Stimulated activated naive CD8-positive, alpha-beta T cell treated with anti-CD3 and anti-CD28 coated beads, Interleukin-15, Interleukin-2, amounts not matched to agents 100 ng/mL and 50 ng/mL, for 24 hours (primary cell): ENCODE results near the gene FRMPD2.
A peak's percentile ranks its signal among the peaks of the same experiment; 100 is the strongest.

Experiments
- H3K27ac Mint-ChIP-seq: one replicate; pipeline ENCODE4 v1.8.0; 2021; ENCODE audit warnings: mild to moderate bottlenecking, mixed read lengths
- H3K27me3 Mint-ChIP-seq: one replicate; pipeline ENCODE4 v1.8.0; 2021; ENCODE audit warnings: mixed read lengths
- H3K36me3 Mint-ChIP-seq: one replicate; pipeline ENCODE4 v1.8.0; 2021; ENCODE audit warnings: low read depth, mixed read lengths
- H3K4me1 Mint-ChIP-seq: one replicate; pipeline ENCODE4 v1.8.0; 2021; ENCODE audit warnings: low read depth, mixed read lengths
- H3K4me3 Mint-ChIP-seq: one replicate; pipeline ENCODE4 v1.8.0; 2021; ENCODE audit warnings: mild to moderate bottlenecking, mixed read lengths
- H3K9me3 Mint-ChIP-seq: one replicate; pipeline ENCODE4 v1.8.0; 2021; ENCODE audit warnings: mixed read lengths

Gene FRMPD2

GRCh38 chr10:48299692-48300091, 25.2 kb upstream of the FRMPD2 start:
- H3K36me3 Mint-ChIP-seq: no peaks in the 10 kb centered on the region
- no peak overlapping the region for H3K27ac Mint-ChIP-seq
- H3K27me3 Mint-ChIP-seq: no peaks in the 10 kb centered on the region
- H3K4me3 Mint-ChIP-seq: no peak overlapping the region
- H3K9me3 Mint-ChIP-seq: no peaks in the 10 kb centered on the region
- H3K4me1 Mint-ChIP-seq: no peaks in the 10 kb centered on the region

GRCh38 chr10:48299066-48299465, 24.6 kb upstream of the FRMPD2 start:
- Mint-ChIP-seq H3K4me1 (no peaks in the 10 kb centered on the region), H3K9me3 (no peaks in the 10 kb centered on the region), H3K4me3 (no peak overlapping the region), H3K36me3 (no peaks in the 10 kb centered on the region), H3K27ac (no peak overlapping the region), H3K27me3 (no peaks in the 10 kb centered on the region)

- Mint-ChIP-seq H3K36me3 (no peaks in the 10 kb centered on the region), H3K4me1 (no peaks in the 10 kb centered on the region), H3K4me3 (no peak overlapping the region), H3K27ac (no peak overlapping the region), H3K9me3 (no peaks in the 10 kb centered on the region), H3K27me3 (no peaks in the 10 kb centered on the region)
Observed at GRCh38 chr10:48296576-48297098, 22.1 kb upstream of the FRMPD2 start.

DNA sequence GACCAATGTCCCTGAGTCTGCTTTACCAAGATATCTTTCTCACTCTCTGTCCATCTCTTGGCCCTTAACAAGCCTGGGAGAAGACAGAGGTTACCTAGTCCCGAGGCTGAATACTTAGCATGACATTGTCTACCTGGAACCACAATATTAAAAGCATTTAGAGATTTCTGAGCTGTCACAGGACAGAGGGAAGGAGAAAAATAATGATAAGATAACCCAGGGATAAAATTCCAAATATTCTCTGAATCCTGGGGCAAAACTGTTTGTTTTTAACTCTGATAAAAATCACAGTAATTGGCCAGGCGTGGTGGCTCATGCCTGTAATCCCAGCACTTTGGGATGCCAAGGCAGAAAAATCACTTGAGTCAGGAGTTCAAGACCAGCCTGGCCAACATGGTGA, 19.9 kb upstream of the FRMPD2 start:
- Mint-ChIP-seq H3K9me3 (no peaks in the 10 kb centered on the region), H3K4me1 (no peaks in the 10 kb centered on the region), H3K27me3 (no peaks in the 10 kb centered on the region), H3K36me3 (no peaks in the 10 kb centered on the region), H3K27ac (no peak overlapping the region), H3K4me3 (no peak overlapping the region)

- H3K4me3 Mint-ChIP-seq: no peak overlapping the region
- no peak overlapping the region for H3K27ac Mint-ChIP-seq
- peaks cover 3% of the 10 kb centered on the region for H3K4me1 Mint-ChIP-seq
- no peaks in the 10 kb centered on the region for H3K36me3 Mint-ChIP-seq
- H3K27me3 Mint-ChIP-seq: no peaks in the 10 kb centered on the region
- H3K9me3 Mint-ChIP-seq: no peaks in the 10 kb centered on the region
Observed at GRCh38 chr10:48292616-48293015, 18.1 kb upstream of the FRMPD2 start.

GRCh38 chr10:48291190-48291589, 16.7 kb upstream of the FRMPD2 start:
- no peaks in the 10 kb centered on the region for H3K27me3 Mint-ChIP-seq
- no peaks in the 10 kb centered on the region for H3K9me3 Mint-ChIP-seq
- peaks cover 7% of the 10 kb centered on the region for H3K4me1 Mint-ChIP-seq
- no peak overlapping the region for H3K4me3 Mint-ChIP-seq
- no peaks in the 10 kb centered on the region for H3K36me3 Mint-ChIP-seq
- H3K27ac Mint-ChIP-seq: peak overlapping the region; percentile 63

- Mint-ChIP-seq H3K4me3 (no peak overlapping the region), H3K27ac (no peak overlapping the region), H3K27me3 (peaks cover 7% of the 10 kb centered on the region), H3K4me1 (peaks cover 7% of the 10 kb centered on the region), H3K9me3 (no peaks in the 10 kb centered on the region), H3K36me3 (no peaks in the 10 kb centered on the region)
Observed at GRCh38 chr10:48290286-48290685, 15.8 kb upstream of the FRMPD2 start.

DNA sequence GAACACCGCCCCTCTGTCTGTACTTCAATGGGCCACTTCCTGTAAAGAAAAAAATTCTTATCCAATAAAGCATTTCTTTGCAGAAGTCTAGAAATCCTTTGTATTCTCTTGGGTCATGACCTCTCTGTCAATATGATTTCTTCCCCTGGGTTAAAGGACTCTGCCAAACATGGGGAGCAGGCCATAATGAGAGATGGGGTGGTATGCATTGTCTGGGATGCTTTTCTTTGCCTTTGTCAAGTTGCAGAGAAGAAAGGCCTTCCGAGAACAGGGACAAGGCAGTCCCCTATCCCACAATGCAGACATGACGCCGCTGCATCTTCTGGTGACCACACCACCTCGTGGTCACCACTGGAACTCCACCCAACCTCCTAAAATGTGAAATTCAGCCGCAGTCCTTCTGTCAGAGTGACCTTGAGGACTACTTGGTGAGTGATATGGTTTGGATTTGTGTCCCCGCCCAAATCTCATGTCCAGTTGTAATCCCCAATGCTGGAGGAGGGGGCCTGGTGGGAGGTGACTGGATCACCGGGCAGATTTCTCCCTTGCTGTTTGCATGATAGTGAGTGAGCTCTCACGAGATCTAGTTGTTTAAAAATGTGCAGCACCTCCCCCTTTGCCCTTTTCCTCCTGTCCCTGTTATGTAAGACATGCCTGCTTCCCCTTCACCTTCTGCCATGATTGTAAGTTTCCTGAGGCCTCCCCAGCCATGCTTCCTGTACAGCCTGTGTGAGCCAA, 15.2 kb upstream of the FRMPD2 start:
- H3K27me3 Mint-ChIP-seq: peaks cover 13% of the 10 kb centered on the region
- H3K27ac Mint-ChIP-seq: no peak overlapping the region

GRCh38 chr10:48288661-48289060, 14.2 kb upstream of the FRMPD2 start:
- H3K27me3 Mint-ChIP-seq: peaks cover 14% of the 10 kb centered on the region
- no peak overlapping the region for H3K27ac Mint-ChIP-seq
- no peaks in the 10 kb centered on the region for H3K36me3 Mint-ChIP-seq
- H3K4me1 Mint-ChIP-seq: peaks cover 7% of the 10 kb centered on the region
- H3K9me3 Mint-ChIP-seq: peaks cover 9% of the 10 kb centered on the region
- H3K4me3 Mint-ChIP-seq: no peak overlapping the region

More for the DNA sequence above, 15.2 kb upstream of the FRMPD2 start:
- Mint-ChIP-seq H3K4me1 (peaks cover 7% of the 10 kb centered on the region), H3K9me3 (peaks cover 4% of the 10 kb centered on the region), H3K36me3 (no peaks in the 10 kb centered on the region), H3K4me3 (no peak overlapping the region)

- Mint-ChIP-seq H3K4me1 (peaks cover 7% of the 10 kb centered on the region), H3K4me3 (no peak overlapping the region), H3K27ac (no peak overlapping the region), H3K27me3 (peaks cover 14% of the 10 kb centered on the region), H3K9me3 (peaks cover 11% of the 10 kb centered on the region), H3K36me3 (no peaks in the 10 kb centered on the region)
Observed at GRCh38 chr10:48287417-48288391, 13.2 kb upstream of the FRMPD2 start.

DNA sequence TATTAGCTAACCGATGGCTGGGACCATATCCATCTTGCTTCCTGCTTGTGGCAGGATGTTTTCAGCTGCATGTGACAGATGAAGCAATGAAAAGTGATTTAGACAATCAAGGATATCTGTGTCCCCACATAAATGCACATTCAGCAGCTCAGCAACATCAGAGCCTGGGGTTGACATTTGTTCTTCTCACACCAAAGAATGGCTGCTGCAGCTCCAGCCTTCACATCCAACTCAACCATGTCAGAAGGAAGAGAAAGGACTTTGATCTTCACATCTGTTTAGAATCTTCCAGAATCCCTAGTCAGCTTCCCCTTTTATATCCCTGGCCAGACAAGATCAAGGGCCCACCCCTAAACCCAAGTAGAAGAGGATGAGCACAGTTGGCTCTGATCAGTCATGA, 11.9 kb upstream of the FRMPD2 start:
- Mint-ChIP-seq H3K4me1 (peaks cover 7% of the 10 kb centered on the region), H3K27me3 (peaks cover 22% of the 10 kb centered on the region)

DNA sequence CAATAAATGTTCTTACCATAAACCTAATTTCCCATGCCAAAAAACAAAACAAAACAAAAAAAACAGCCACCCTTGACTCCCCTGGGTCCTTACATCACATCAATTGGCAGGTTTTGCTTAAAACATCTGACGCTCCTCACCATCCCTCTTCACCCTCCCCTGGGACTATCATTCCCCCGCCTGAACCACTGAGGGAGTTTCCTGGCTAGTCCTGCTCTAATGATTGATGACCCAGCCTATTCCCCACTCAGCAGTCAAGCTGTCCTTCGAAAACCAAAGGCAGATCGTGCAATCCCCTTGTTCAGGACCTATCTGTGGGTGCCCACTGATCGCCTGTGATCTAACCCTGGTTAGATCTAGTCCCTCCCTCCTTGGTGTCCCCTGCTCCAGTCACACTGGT, 11.2 kb upstream of the FRMPD2 start:
- no peak overlapping the region for H3K27ac Mint-ChIP-seq
- H3K27me3 Mint-ChIP-seq: peaks cover 28% of the 10 kb centered on the region
- no peaks in the 10 kb centered on the region for H3K36me3 Mint-ChIP-seq
- no peak overlapping the region for H3K4me3 Mint-ChIP-seq
- peaks cover 11% of the 10 kb centered on the region for H3K9me3 Mint-ChIP-seq
- peaks cover 7% of the 10 kb centered on the region for H3K4me1 Mint-ChIP-seq

More for the DNA sequence above, 11.9 kb upstream of the FRMPD2 start:
- Mint-ChIP-seq H3K4me3 (no peak overlapping the region), H3K36me3 (no peaks in the 10 kb centered on the region), H3K27ac (no peak overlapping the region), H3K9me3 (peaks cover 11% of the 10 kb centered on the region)

- Mint-ChIP-seq H3K4me1 (peaks cover 7% of the 10 kb centered on the region), H3K36me3 (no peaks in the 10 kb centered on the region), H3K4me3 (no peak overlapping the region), H3K27ac (no peak overlapping the region), H3K27me3 (peaks cover 28% of the 10 kb centered on the region), H3K9me3 (peaks cover 11% of the 10 kb centered on the region)
Observed at GRCh38 chr10:48284811-48285210, 10.3 kb upstream of the FRMPD2 start.

DNA sequence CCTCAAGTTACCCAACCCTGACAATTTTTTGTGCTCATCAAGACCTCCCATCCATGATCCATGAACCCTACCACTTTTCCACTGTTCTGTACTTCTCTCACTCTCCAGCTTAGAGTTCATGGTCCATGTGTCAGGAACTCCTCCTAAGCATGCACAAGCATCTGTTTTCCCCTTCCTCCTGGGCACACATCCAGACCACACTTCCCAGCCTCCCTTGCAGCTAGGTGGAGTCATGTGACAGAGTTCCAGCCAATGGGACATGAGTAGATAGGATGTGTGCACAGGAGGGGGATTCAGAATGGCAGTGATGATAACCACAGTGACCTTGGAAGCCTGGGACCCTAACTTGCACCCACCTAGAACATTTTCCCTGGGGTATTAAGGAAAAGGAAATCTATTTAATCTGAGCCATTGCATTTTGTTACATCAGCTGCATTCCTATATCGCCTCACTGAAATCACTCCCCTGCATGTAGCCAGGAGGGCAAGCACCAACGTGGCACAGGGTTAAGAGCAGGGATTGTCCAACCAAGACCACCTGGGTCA, 9.6 kb upstream of the FRMPD2 start:
- Mint-ChIP-seq H3K27ac (no peak overlapping the region), H3K27me3 (peaks cover 28% of the 10 kb centered on the region), H3K9me3 (peaks cover 11% of the 10 kb centered on the region), H3K4me3 (no peak overlapping the region), H3K36me3 (no peaks in the 10 kb centered on the region), H3K4me1 (peaks cover 7% of the 10 kb centered on the region)

- H3K9me3 Mint-ChIP-seq: peaks cover 11% of the 10 kb centered on the region
- no peaks in the 10 kb centered on the region for H3K36me3 Mint-ChIP-seq
- peaks cover 30% of the 10 kb centered on the region for H3K27me3 Mint-ChIP-seq
- H3K27ac Mint-ChIP-seq: no peak overlapping the region
- H3K4me1 Mint-ChIP-seq: peaks cover 4% of the 10 kb centered on the region
- no peak overlapping the region for H3K4me3 Mint-ChIP-seq
Observed at GRCh38 chr10:48282829-48283228, 8.3 kb upstream of the FRMPD2 start.
